ENCODE results near the gene MPC2.

GRCh38 chr1:167950569-167950968, 13.7 kb upstream of the MPC2 start:
- no peak for TF ChIP-seq CTCF (conservative IDR thresholded peaks at IDR 0.05)
- no peak for TF ChIP-seq ZFX (IDR thresholded peaks at IDR 0.05)

All from C4-2B (cell line).